ENCODE measurements around the gene TPO.
"Not testable (repeated sequence)": the region's sequence is repeated elsewhere in the genome, so short reads cannot be mapped to it uniquely, and the experiment has no call there.

TPO gene

DNA sequence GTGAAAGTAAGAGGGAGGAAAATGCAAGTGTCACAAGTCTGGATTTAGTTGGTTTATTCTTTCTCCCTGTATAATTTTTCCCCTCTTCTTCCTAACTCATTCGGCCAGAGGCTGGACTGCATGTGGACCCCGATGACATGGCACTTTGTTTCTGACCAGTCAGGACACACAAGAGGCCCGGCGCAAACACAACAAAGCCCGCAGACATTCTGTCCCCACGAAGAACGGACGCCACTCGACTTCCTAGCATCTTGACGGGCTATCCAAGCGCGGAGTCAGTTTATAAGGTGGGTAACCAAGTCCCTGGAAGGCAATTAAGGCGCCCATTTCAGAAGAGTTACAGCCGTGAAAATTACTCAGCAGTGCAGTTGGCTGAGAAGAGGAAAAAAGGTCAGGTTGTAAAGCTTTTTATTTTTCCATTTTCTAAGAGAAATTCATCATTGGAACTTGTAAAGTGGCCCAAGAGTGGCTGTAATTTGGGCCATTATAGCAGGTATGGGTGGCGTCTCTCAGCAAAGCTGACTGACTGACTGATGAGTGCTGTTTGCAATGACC lies at the start of gene TPO:
TSS of gene TPO (plus strand) at position 308 of the 555 bp plus-strand sequence. CDS start 946 bp downstream, outside the sequence.
- DNase-seq = no peak

DNA sequence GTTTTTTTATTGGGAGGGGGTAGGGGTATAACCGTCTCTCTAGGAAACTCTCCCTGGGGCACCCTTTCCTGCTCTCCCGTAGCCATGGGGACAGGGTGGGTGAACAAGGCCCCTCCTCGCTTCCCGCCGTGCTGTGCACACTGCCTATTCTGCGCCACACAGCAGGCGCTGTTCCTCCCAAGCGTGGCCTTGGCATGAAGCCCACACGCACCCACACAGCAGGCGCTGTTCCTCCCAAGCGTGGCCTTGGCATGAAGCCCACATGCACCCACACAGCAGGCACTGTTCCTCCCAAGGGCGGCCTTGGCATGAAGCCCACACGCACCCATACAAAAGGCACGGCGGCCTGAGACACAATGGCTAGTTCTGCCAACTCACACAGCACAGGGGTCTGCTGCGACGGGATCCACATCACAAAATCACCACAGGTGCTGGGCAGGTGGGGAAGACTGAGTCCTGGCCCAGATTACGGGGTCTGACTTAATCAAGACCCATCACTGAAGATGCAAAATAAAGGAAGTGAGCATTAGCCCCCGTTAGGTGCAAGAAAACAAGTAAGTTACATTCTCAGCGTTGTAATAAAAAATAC lies 46.6 kb upstream of the TPO start:
- peak; percentile 20 for DNase-seq

GRCh38 chr2:1367601-1368000 lies 45.7 kb upstream of the TPO start:
- DNase-seq = no peak

GRCh38 chr2:1369905-1370304 lies 43.4 kb upstream of the TPO start:
- DNase-seq = no peak

DNA sequence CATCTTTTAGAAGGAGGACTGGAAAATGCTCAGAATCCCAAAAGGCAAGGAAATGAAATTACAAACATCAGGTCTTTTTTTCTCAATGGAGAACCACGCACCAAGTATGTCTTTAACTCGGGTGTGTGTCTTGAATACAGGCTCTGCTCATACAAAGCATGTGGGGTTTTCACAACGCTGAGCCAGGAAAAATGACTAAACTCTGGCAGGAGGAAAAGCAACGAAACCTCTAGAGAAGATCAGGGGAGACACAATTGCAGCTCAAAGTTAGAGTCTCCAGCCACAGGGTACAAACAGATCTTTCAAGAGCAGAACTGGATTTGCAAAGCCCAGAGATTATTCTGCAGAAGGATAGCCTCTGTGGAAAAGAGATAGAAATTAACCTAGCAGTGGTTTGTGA lies 42.8 kb upstream of the TPO start:
- DNase-seq = no peak

DNA sequence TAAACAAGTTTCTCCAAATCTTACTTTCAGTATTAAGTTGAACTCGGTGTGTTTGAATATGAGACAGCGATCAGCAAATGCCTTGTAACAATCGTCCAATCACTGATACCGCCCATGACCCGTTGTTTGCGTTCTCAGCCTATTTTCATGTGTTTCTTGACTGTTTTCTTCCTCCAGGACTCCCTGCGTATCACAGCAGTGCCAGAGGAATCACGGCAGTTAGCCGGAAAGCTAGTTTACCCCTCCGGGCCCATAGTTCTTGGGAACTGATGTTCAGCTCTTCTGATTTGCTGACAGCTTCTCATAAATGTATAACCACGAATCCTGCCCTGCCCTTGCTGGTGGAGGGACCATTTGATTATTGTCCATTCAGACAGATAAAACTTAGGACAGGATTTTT lies 42.2 kb upstream of the TPO start:
- DNase-seq = no peak

GRCh38 chr2:1373830-1374229 lies 39.4 kb upstream of the TPO start:
- DNase-seq = no peak

GRCh38 chr2:1374287-1374686 lies 39.0 kb upstream of the TPO start:
- DNase-seq = no peak

DNA sequence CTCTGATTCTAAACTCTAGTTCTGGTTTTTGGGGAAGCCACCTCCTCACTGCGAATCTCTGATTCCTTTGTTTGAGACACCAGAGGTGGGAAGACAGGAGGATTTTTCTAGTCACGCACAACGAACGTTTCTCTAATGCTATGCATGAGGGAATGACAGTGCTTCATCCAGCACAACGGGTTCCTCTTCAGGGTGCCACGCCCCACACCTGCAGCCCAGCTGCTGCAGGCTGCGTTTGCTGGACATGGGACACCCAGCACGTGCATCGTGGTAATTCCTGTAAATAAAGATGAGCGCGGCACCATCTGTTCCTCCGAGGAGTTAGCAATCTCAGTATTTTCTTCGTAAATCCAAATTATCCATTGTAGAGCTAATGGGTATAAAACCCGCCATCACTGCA lies 37.5 kb upstream of the TPO start:
- no peak for DNase-seq

GRCh38 chr2:1377473-1377872 lies 35.8 kb upstream of the TPO start:
- DNase-seq = no peak

DNA sequence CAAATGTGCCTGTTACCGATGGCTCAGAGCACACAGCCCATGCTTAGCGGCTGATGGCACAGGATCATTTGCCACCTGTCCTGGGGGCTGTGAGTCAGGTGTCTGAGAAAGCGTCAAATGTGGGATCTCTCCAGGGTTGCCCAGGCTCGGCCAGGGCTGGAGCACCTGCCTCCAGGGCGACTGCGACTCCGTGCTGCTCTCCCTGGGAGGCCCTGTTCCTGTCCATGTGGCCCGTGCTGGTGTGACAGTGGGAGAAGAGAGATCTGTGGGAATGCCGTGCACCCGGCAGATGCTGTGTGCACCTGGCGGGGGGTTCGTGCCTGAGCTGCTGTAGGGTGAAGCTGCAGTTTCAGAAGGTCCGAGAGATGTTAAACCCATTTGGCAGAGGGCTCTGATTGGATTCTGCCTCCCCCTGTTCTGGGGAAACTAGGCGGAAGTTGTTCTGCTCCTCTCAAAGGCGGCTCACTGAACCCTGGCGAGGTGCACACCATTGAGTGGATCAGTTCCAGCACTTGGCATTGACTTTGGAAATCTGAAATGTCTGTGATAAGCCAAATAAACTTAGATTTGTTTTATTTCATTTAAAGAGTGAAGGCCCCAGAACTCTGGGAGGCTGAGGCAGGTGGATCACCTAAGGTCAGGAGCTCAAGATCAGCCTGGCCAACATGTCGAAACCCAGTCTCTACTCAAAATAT lies 34.7 kb upstream of the TPO start:
- no peak for DNase-seq

DNA sequence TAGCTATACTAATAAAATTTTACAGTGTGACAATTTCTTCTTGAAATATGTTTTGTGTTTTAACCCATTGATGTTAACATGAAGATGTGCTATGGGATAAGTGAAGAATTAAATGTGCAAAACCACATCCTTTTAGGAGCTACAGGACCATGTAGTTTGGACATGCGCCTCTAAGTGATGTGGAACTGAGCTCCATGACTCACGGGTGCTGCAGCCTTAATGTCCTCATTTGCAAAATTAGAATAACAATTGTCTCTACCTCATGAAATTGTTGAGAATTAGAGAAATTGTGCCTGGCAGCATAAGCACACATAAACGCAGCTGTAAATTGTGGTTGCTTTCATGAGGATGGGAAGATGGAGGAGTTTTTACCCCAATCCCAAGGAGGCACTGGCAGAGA lies 31.6 kb upstream of the TPO start:
- DNase-seq = no peak

GRCh38 chr2:1387954-1388725 lies 25.1 kb upstream of the TPO start:
- DNase-seq = not testable (repeated sequence)

DNA sequence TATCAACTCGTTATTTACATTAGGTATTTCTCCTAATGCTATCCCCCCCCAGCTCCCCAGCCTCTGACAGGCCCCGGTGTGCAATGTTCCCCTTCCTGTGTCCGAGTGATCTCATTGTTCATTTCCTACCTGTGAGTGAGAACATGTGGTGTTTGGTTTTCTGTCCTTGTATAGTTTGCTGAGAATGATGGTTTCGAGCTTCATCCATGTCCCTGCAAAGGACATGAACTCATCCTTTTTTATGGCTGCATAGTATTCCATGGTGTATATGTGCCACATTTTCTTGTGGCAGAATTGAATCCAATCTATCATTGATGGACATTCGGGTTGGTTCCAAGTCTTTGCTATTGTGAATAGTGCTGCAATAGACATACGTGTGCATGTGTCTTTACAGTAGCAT lies 23.1 kb upstream of the TPO start:
- DNase-seq = not testable (repeated sequence)

GRCh38 chr2:1393321-1393720 lies 19.9 kb upstream of the TPO start:
- DNase-seq = no peak

DNA sequence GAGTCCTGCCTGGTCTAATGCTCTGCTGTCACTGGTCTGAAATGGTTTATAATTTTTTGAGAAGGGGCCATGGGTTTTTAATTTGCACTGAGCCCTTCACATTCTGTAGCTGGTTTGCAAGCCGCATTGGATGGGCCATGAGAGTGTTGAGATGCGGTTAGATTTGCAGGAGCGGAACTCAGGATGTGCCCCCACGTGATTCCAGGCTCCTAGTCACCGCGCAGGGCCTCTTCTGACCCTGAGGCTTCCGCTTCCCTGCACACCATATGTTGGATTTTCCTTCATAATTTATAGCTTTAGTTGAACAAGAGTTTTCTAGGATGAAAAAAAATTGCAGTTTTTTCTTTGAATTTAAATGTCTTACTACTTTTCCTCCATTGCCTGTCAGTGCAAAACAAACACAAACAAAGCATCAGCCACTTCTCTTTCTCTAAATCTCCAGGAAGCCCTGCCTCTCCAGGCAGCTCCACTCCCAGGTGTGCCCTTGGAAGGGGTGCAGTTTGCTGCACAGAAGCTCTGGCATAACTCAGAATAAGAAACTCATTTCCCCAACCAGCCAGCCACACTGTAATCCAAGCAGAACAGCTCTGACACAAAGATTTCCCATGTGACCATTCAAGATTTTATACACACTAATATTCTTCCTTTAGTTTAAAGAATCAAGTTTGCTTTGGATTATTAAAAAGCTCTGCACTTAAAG lies 18.4 kb upstream of the TPO start:
- no peak for DNase-seq

DNA sequence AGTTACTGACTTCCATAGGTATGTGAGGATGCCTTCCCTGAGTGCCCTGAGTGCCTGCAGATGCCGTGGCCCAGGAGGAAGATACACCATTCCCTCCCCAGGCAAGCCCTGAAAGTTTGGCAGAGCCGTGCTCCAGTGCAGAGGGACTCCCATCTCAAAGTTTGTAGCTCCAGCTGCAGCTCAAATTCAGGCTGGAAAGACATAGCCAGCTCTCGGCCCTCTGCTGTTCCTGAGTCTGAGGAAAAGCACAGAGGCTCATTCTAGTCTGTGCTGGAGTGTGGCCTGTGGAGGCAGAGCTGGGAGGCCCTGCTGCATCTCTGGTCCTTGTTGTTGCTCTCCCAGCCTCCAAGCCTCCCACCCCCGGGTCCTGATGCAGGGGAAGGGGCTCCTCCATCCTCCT lies 15.9 kb upstream of the TPO start:
- no peak for DNase-seq

DNA sequence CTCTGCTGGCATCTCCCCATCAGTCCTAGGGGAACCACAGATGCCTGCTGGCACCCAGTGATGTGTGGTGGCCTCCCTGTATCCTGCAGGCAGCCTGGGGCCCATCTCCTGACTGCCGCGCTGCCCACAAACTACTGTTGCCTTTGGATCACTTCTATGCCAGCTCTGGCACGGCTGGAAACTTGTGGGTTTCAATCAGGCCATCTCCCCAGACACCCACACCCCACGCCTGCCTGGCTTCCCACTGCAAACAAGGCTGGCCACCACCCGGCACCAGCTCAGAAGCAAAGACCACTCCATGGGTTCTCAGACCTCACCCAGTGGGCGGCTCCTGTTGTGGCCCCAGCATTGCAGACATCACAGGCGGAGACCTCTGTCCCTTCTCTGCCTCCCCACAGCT lies 15.1 kb upstream of the TPO start:
- no peak for DNase-seq

- DNase-seq = peak; percentile 9
These were observed 12.1 kb upstream of the TPO start for GRCh38 chr2:1400943-1401735.

DNA sequence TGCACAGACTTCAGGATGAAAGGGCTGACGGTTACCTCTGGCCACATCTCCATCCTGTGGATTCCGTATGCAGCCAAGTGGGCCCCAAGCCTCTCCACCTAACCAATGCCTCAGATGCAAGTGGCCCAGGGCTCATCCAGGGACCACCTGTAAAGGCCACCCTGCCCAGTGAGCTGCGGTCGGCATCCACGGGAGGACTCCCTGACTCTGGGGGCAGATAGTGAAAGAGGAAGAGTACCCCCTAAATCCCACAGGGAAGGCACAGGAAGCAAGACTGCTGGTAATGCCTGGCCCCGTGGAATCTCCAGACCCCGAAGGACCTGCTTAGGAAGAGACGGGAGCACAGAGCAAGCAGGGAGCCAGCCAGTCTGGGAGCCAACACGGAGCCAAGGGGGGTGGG lies 11.2 kb upstream of the TPO start:
- no peak for DNase-seq

DNA sequence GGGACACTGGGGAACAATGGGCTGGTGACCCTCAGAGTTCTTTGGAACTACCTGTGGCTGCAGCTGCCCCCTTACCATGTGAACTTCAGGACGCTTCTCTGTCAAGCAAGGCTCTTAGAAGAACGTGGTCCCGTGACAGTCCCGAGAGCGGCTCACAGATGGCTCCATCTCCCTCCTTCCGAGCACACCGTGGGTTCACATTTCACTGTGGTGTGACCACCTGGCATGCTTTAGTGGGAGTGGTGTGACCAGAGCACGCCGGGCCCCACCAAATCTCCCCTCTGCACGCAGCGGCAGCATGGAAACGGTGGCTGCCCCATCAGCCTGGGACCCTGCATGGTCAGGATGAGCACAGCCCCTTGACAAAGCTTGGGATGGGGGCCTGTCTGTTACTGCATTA lies 9.7 kb upstream of the TPO start:
- DNase-seq = no peak

DNA sequence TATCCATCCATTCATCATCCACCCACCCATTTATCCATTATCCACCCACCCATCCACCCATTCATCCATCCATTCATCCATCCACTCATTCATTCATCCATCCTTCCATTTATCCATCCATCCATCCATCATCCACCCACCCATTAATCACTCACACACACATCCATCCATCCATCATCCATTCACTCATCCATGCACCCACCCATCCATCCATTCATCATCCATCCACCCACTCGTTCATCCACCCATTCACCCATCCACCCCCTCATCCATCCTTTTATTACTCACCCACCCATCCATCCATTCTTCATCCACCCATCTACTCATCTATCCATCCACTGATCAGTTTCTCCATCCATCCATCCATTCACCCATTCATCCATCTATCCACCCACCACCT lies 8.1 kb upstream of the TPO start:
- no peak for DNase-seq
